ENCODE results near the gene METTL23.

GRCh38 chr17:76681222-76682137 lies 45.2 kb upstream of the METTL23 start:
- TF ChIP-seq JUND (IDR thresholded peaks at IDR 0.05) = no peak
- TF ChIP-seq CTCF (IDR thresholded peaks at IDR 0.05 in 2 of 3, conservative IDR thresholded peaks at IDR 0.05 in 1 of 3; ENCODE audit: borderline replicate concordance in 1 of 3, insufficient read depth in 1 of 3, low read depth in 2 of 3, low read length in 2 of 3) = peak; percentile 90 to 99 (median 96)
- TF ChIP-seq EGR1 (IDR thresholded peaks at IDR 0.05; ENCODE audit: low read depth) = no peak
- no peak for TF ChIP-seq POLR2AphosphoS5 (IDR thresholded peaks at IDR 0.05; ENCODE audit: low read depth, low read length)
- no peak for TF ChIP-seq EZH2 (IDR thresholded peaks at IDR 0.05)
- no peak for TF ChIP-seq POLR2A (IDR thresholded peaks at IDR 0.05; ENCODE audit: borderline replicate concordance, extremely low read depth, insufficient read depth, insufficient read length)
- TF ChIP-seq ATF3 (IDR thresholded peaks at IDR 0.05) = no peak
- TF ChIP-seq MAX (IDR thresholded peaks at IDR 0.05) = no peak
- TF ChIP-seq ZNF274 (IDR thresholded peaks at IDR 0.05; ENCODE audit: low read depth, low read length) = no peak
- TF ChIP-seq TCF7L2 (IDR thresholded peaks at IDR 0.05; ENCODE audit: borderline replicate concordance, extremely low read depth, insufficient read depth, insufficient read length) = no peak
- no peak for TF ChIP-seq YY1 (IDR thresholded peaks at IDR 0.05; ENCODE audit: extremely low read depth, insufficient replicate concordance, low read depth, low read length)
- TF ChIP-seq SP1 (IDR thresholded peaks at IDR 0.05; ENCODE audit: low read depth) = no peak
- no peak for TF ChIP-seq SRF (IDR thresholded peaks at IDR 0.05; ENCODE audit: low read depth)
- peak; percentile 91 for TF ChIP-seq RAD21 (IDR thresholded peaks at IDR 0.05; ENCODE audit: low read depth)

All from HCT116 (cell line).